Hepatocyte (in vitro differentiated cells): ENCODE results near the gene SORCS2. TPM values are rescaled to one million over a fixed set of nuclear protein-coding genes. Genes with fewer than 3 reads are reported as not detected.

Experiments used
- DNase-seq: peaks from one replicate; pipeline ENCODE4 v3.0.0-alpha.2; 2016; ENCODE audit warnings: low spot score
- H2AFZ ChIP-seq: fragments of 200-600 bp; sonication (generic); 2 replicates; pipeline ENCODE4 v1.6.0; 2016; ENCODE audit warnings: antibody characterized with exemption, mild to moderate bottlenecking
- H3K27ac ChIP-seq: fragments of 200-600 bp; sonication (generic); 2 replicates; pipeline ENCODE4 v1.5.1; 2016; ENCODE audit warnings: mild to moderate bottlenecking
- H3K27me3 ChIP-seq: fragments of 200-600 bp; sonication (generic); 2 replicates; pipeline ENCODE4 v1.6.1; 2016
- H3K36me3 ChIP-seq: fragments of 200-600 bp; sonication (generic); replicated peaks from 2 replicates; pipeline ENCODE4 v1.5.1; 2016; ENCODE audit warnings: low read depth; ENCODE audit not compliant: insufficient read depth
- H3K4me1 ChIP-seq: fragments of 200-600 bp; sonication (generic); 2 replicates; pipeline ENCODE4 v1.5.1; 2016; ENCODE audit warnings: mild to moderate bottlenecking, moderate library complexity; ENCODE audit not compliant: insufficient read depth
- H3K4me2 ChIP-seq: fragments of 200-600 bp; sonication (generic); 2 replicates; pipeline ENCODE4 v1.6.0; 2016
- H3K4me3 ChIP-seq: fragments of 200-600 bp; sonication (generic); 2 replicates; pipeline ENCODE4 v1.5.1; 2016; ENCODE audit warnings: mild to moderate bottlenecking
- H3K79me2 ChIP-seq: fragments of 200-600 bp; sonication (generic); 2 replicates; pipeline ENCODE4 v1.6.0; 2017; ENCODE audit warnings: mild to moderate bottlenecking
- H3K9me2 ChIP-seq: fragments of 200-600 bp; sonication (generic); replicated peaks from 2 replicates; pipeline ENCODE4 v1.6.0; 2017; ENCODE audit warnings: mild to moderate bottlenecking; ENCODE audit not compliant: insufficient read depth
- H3K9me3 ChIP-seq: fragments of 200-600 bp; sonication (generic); 2 replicates; pipeline ENCODE4 v1.5.1; 2016; ENCODE audit warnings: low read depth, mild to moderate bottlenecking
- H4K20me1 ChIP-seq: fragments of 200-600 bp; sonication (generic); 2 replicates; pipeline ENCODE4 v1.6.0; 2016; ENCODE audit warnings: mild to moderate bottlenecking; ENCODE audit not compliant: insufficient read depth, poor library complexity, severe bottlenecking
- EZH2 ChIP-seq: fragments of 200-600 bp; sonication (generic); IDR thresholded peaks from 2 replicates; pipeline ENCODE4 v1.6.1; 2016; ENCODE audit warnings: antibody characterized with exemption, mild to moderate bottlenecking, borderline replicate concordance
- EZH2phosphoT487 ChIP-seq: fragments of 200-600 bp; sonication (generic); IDR thresholded peaks from one replicate; pipeline ENCODE4 v1.6.1; 2018; ENCODE audit warnings: antibody characterized with exemption, mild to moderate bottlenecking, low read depth, moderate library complexity; ENCODE audit not compliant: unreplicated experiment, severe bottlenecking
- WGBS: methylation state at CpG from one replicate; pipeline ENCODE4 v1.1.6; 2016; ENCODE audit warnings: low lambda C conversion rate; ENCODE audit errors: missing lambda C conversion rate; 5-methylcytosine and 5-hydroxymethylcytosine counted together
- polyA plus RNA-seq: library from polyadenylated mRNA; unstranded; fragments of >200 nt; fragmentation: Nextera tagmentation; extraction: Ambion mirVana; gene quantifications from 2 replicates; pipeline ENCODE4 v1.2.1, GENCODE V29; 2016
- total RNA-seq: library from RNA; depleted of rRNA; stranded (reverse); fragments of >200 nt; gene quantifications from 2 replicates; pipeline ENCODE4 v1.2.3, GENCODE V29; 2014
- TF ChIP-seq, protein P1 (sequence below): fragments of 200-600 bp; sonication (generic); IDR thresholded peaks from 2 replicates; pipeline ENCODE4 v1.5.1; 2016; ENCODE audit warnings: antibody characterized with exemption, mild to moderate bottlenecking; ENCODE audit not compliant: poor library complexity

Gene SORCS2
- total and polyA plus RNA-seq, 2 experiments from 2014 or later: 1.6 to 4.8 TPM

DNA sequence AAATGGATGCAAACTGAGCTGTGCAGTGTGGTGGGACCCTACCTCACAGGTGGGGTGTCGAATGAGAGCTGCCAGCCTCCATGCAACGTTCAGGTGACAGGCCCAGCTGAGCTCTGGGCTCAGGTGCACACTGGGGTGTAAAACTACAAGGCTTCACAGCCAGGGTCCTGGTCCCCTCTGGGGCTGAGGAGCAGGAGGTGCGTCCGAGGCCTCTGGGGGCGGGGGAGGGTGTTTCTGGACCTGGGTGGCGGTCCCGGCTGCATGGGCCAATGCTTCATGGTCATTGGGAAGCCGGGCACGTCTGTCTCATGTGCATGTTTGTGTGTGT lies 26.5 kb upstream of the SORCS2 start:
- Histone ChIP-seq H3K27me3 (no peaks in the 10 kb centered on the region), H3K4me1 (peaks cover 14% of the 10 kb centered on the region), H2AFZ (no peak overlapping the region), H3K79me2 (no peaks in the 10 kb centered on the region), H3K9me3 (no peaks in the 10 kb centered on the region), H3K4me2 (no peak overlapping the region), H3K9me2 (no peaks in the 10 kb centered on the region), H4K20me1 (no peaks in the 10 kb centered on the region), H3K27ac (no peak overlapping the region), H3K4me3 (no peak overlapping the region), H3K36me3 (no peaks in the 10 kb centered on the region)
- no peak for DNase-seq
- TF ChIP-seq EZH2phosphoT487: no peak
- TF ChIP-seq EZH2: no peak
- TF ChIP-seq, protein P1, sequence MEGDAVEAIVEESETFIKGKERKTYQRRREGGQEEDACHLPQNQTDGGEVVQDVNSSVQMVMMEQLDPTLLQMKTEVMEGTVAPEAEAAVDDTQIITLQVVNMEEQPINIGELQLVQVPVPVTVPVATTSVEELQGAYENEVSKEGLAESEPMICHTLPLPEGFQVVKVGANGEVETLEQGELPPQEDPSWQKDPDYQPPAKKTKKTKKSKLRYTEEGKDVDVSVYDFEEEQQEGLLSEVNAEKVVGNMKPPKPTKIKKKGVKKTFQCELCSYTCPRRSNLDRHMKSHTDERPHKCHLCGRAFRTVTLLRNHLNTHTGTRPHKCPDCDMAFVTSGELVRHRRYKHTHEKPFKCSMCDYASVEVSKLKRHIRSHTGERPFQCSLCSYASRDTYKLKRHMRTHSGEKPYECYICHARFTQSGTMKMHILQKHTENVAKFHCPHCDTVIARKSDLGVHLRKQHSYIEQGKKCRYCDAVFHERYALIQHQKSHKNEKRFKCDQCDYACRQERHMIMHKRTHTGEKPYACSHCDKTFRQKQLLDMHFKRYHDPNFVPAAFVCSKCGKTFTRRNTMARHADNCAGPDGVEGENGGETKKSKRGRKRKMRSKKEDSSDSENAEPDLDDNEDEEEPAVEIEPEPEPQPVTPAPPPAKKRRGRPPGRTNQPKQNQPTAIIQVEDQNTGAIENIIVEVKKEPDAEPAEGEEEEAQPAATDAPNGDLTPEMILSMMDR: no peak
- 96% methylated on average over 8 of the region's 9 CpGs for WGBS

DNA sequence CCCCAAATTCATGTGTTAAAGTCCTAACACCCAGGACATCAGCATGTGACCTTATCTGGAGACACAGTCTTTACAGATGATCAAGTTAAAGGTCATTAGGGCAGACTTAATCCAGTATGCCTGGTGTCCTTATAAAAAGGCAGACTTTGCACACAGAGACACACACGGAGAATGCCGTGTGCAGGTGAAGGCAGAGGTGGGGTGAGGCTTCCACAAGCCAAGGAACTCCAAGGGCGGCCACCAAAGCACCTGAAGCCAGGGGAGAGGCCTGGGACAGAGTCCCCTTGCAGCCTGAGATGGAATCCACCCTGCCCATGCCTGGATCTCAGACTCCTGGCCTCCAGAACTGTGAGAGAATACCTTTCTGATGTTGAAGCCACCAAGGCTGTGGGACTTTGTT lies 26.1 kb upstream of the SORCS2 start:
- H3K4me3 ChIP-seq: no peak overlapping the region
- H3K27ac ChIP-seq: no peak overlapping the region
- H3K36me3 ChIP-seq: no peaks in the 10 kb centered on the region
- H3K9me2 ChIP-seq: no peaks in the 10 kb centered on the region
- 78% methylated on average over 3 of the region's 3 CpGs for WGBS
- H4K20me1 ChIP-seq: no peaks in the 10 kb centered on the region
- no peaks in the 10 kb centered on the region for H3K79me2 ChIP-seq
- H3K27me3 ChIP-seq: no peaks in the 10 kb centered on the region
- H3K4me2 ChIP-seq: no peak overlapping the region
- DNase-seq: no peak
- peaks cover 14% of the 10 kb centered on the region for H3K4me1 ChIP-seq
- no peaks in the 10 kb centered on the region for H3K9me3 ChIP-seq
- TF ChIP-seq EZH2phosphoT487 (no peak), EZH2 (no peak)
- TF ChIP-seq, protein P1: no peak
- H2AFZ ChIP-seq: no peak overlapping the region

DNA sequence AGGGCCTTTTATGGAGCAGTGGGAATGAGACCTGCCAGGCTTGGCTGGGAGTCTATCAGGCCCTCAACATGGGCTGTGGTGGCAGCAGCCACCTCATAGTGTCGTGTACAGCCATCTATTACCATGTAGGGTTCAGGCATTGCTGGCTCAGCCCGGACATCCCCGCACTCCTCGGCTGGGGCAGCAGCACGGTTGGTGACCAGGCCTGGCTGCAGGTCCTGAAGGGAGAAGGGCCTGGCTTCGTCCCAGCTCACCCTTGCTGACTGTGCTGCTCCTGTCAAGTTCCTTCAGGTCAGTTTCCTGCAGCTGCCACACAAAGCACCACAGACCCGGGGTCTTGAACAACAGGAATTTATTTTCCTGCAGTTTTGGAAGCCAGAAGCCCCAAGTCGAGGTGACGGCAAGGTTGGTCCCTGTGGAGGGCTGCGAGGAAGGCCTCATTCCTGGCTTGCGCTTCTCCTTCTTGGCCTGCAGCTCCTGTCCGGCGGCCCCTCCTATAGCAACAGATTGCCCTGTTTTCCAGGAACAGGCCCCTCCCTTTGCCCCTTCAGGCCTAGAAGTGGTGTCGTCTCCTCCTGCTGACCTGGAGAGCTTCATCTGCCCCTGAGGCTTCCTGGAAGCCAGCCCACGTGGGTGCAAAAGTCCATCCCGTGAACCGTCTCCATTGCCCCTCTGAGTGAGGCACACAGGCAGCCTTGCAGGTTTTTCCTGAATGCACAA lies 25.2 kb upstream of the SORCS2 start:
- DNase-seq: peak; percentile 40
- Histone ChIP-seq H3K9me2 (no peaks in the 10 kb centered on the region), H3K27me3 (no peaks in the 10 kb centered on the region), H2AFZ (no peak overlapping the region), H3K27ac (peak overlapping the region; percentile 26), H3K4me3 (no peak overlapping the region), H3K9me3 (no peaks in the 10 kb centered on the region), H4K20me1 (no peaks in the 10 kb centered on the region), H3K4me1 (peaks cover 14% of the 10 kb centered on the region), H3K36me3 (no peaks in the 10 kb centered on the region), H3K79me2 (no peaks in the 10 kb centered on the region), H3K4me2 (no peak overlapping the region)
- no peak for TF ChIP-seq EZH2phosphoT487
- TF ChIP-seq, protein P1: no peak
- no peak for TF ChIP-seq EZH2
- 65% methylated on average over 17 of the region's 17 CpGs for WGBS
